ENCODE data around the gene USP20. TPM values are rescaled to one million over a fixed set of nuclear protein-coding genes. Genes with fewer than 3 reads are reported as not detected.

The USP20 gene
- total RNA-seq, 6 donors from 2014 or later = 17.3 to 75.4 (median 26.2) TPM

GRCh38 chr9:129850821-129851550, 15.7 kb downstream of the USP20 start:
- Histone ChIP-seq H3K36me3 (peaks cover 14 to 57% (median 32%) of the 10 kb centered on the region in 4 donors), H3K4me3 (no peak overlapping the region), H3K4me1 (no peaks in the 10 kb centered on the region), H3K27ac (no peak overlapping the region), H3K27me3 (no peaks in the 10 kb centered on the region), H3K9me3 (no peaks in the 10 kb centered on the region)
- ATAC-seq (ENCODE audit: low FRiP score in 2 of 2) (no peak), DNase-seq (no peak)
- TF ChIP-seq POLR2AphosphoS5 (IDR thresholded peaks at IDR 0.05) = no peak
- no peak for TF ChIP-seq CTCF (IDR thresholded peaks at IDR 0.05)
- TF ChIP-seq POLR2A (IDR thresholded peaks at IDR 0.05) = no peak
- TF ChIP-seq EP300 (IDR thresholded peaks at IDR 0.05) = no peak
- WGBS, 2 donors = 87 to 93% methylated on average over 6 of the region's 6 CpGs

DNA sequence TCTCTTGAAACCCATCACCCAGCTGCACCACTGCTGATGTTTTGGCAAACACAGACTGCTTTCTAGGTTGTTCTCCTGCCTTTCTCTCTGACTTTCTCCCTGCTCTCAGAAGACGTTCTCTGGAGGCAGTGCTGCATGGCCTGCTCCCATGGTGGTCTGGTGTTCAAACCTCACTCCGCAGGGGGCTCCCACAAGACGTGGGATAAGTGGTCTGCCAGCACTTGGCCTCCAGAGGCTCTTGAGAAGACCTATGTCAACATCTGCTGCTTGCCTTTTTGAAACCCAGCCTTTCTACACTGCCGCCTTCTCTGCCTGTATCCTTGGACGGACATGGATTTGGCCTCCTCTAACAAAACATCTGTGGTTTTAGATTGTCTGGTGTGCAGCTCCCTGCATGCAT, 16.6 kb downstream of the USP20 start:
- no peak overlapping the region for H3K4me3 ChIP-seq
- peaks cover 14 to 66% (median 36%) of the 10 kb centered on the region in 4 donors for H3K36me3 ChIP-seq
- no peak overlapping the region for H3K27ac ChIP-seq
- TF ChIP-seq POLR2AphosphoS5 (IDR thresholded peaks at IDR 0.05) (no peak), CTCF (IDR thresholded peaks at IDR 0.05) (no peak), POLR2A (IDR thresholded peaks at IDR 0.05) (no peak), EP300 (IDR thresholded peaks at IDR 0.05) (no peak)
- 77 to 78% methylated on average over 5 of the region's 5 CpGs for WGBS, 2 donors
- H3K27me3 ChIP-seq = no peaks in the 10 kb centered on the region
- no peaks in the 10 kb centered on the region for H3K4me1 ChIP-seq
- DNase-seq (no peak), ATAC-seq (ENCODE audit: low FRiP score in 2 of 2) (no peak)
- no peaks in the 10 kb centered on the region for H3K9me3 ChIP-seq

DNA sequence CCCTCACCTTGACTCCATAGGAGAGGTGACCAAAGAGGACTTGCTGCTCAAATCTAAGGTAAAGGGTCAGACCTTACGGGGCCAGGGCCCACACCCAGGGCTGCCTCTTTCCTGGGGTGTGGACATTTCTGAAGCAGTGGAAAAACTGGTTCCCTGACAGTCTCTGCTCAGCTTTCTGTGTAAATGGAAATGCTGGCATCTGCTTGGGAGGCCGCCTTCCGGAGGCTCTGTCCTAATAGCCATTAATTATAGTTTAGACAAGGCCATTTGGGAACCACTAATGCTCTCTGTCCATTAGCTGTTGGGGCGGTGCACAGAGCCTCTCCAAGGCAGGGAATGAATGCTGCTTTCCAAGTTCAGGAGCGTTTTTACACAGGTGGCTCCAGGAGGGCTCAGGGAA, 17.3 kb downstream of the USP20 start:
- ATAC-seq (ENCODE audit: low FRiP score in 2 of 2) (no peak), DNase-seq (no peak)
- H3K9me3 ChIP-seq = no peaks in the 10 kb centered on the region
- no peaks in the 10 kb centered on the region for H3K4me1 ChIP-seq
- H3K36me3 ChIP-seq = peaks cover 14 to 73% (median 40%) of the 10 kb centered on the region in 4 donors
- WGBS, 2 donors = 56 to 74% methylated on average over 3 to 5 of the region's 5 CpGs
- no peaks in the 10 kb centered on the region for H3K27me3 ChIP-seq
- TF ChIP-seq POLR2A (IDR thresholded peaks at IDR 0.05) (no peak), CTCF (IDR thresholded peaks at IDR 0.05) (no peak), POLR2AphosphoS5 (IDR thresholded peaks at IDR 0.05) (no peak), EP300 (IDR thresholded peaks at IDR 0.05) (no peak)
- peak overlapping the region in 1 of 4 donors; percentile 11 for H3K27ac ChIP-seq
- H3K4me3 ChIP-seq = no peak overlapping the region

DNA sequence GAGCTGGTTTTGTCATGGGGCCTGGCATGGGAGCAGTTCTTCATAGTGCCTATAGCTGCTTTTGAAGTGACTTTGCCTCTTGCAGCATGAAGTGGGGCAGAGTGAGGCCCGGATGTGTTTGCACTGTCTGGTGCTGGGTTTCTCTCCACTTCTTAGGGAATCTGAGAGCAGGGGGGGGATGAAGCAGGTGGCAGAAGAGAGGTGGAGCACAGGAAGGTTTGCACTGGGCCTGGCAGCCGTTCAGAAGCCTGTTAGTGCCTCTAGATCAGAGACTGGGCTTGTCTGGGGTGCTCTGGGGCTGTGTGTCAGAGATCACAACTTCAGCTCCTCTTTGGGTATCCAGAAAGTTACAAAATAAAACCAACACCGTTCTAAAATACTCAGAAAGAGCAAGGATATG, 18.4 kb downstream of the USP20 start:
- Histone ChIP-seq H3K27me3 (no peaks in the 10 kb centered on the region), H3K4me1 (no peaks in the 10 kb centered on the region), H3K9me3 (no peaks in the 10 kb centered on the region), H3K36me3 (peaks cover 14 to 84% (median 47%) of the 10 kb centered on the region in 4 donors), H3K27ac (no peak overlapping the region), H3K4me3 (no peak overlapping the region)
- DNase-seq = no peak
- TF ChIP-seq CTCF (IDR thresholded peaks at IDR 0.05) = no peak
- no peak for TF ChIP-seq EP300 (IDR thresholded peaks at IDR 0.05)
- TF ChIP-seq POLR2A (IDR thresholded peaks at IDR 0.05) = no peak
- no peak for TF ChIP-seq POLR2AphosphoS5 (IDR thresholded peaks at IDR 0.05)
- 61 to 63% methylated on average over 3 of the region's 3 CpGs for WGBS, 2 donors
- no peak for ATAC-seq (ENCODE audit: low FRiP score in 2 of 2)

All from upper lobe of left lung (tissue), 6 donors.